K562 (cell line): ENCODE results near the gene RGL2. TPM values are rescaled to one million over a fixed set of nuclear protein-coding genes. Genes with fewer than 3 reads are reported as not detected.

ENCODE experiments used
- ATAC-seq: fragments of 200-7000 bp; cut with Tn5 transposase; 3 replicates; pipeline ENCODE4 v1.9.1; 2020; ENCODE audit warnings: moderate library complexity
- BruUV-seq: library from RNA; stranded (reverse); fragments of 400-500 nt; replicated peaks from 2 replicates; lab custom pipeline; 2021; lab: Mats Ljungman, UMichigan
- CTCF ChIA-PET: fragments of 300-600 bp; formaldehyde crosslinking; extraction: SDS; loops from one replicate; lab custom pipeline; 2021; ENCODE audit warnings: low intra/inter-chr PET ratio; lab: Yijun Ruan, JAX
- POLR2A ChIA-PET: fragments of 300-600, 350-650 bp; sonication (Branson Sonifier 250); formaldehyde crosslinking; extraction: SDS; loops from one replicate; lab custom pipeline; 2021; ENCODE audit warnings: antibody characterized with exemption, inconsistent platforms; lab: Yijun Ruan, JAX
- DNase-seq, 4 experiments: peaks; one replicate each; pipeline versions ENCODE4 v3.0.0 to v3.0.0-alpha.2; 2011 to 2018; ENCODE audit warnings: low spot score in 3 of 4, mixed read lengths in 3 of 4; ENCODE audit errors: extremely low read depth in 1 of 4
- FAIRE-seq: peaks from 2 replicates; lab custom pipeline; 2011; peaks lifted over from hg19 to GRCh38; lab: Jason Lieb, UNC
- H2AFZ ChIP-seq: 2 replicates; pipeline ENCODE4 v1.6.0; 2011; ENCODE audit warnings: low read depth, low read length, control low read depth, inconsistent platforms
- H3K27ac ChIP-seq: fragments of 200-600 bp; 3 replicates; pipeline ENCODE4 v1.8.0; 2011; ENCODE audit warnings: low read depth, mild to moderate bottlenecking, control low read depth, inconsistent platforms, low read length, moderate library complexity, mixed read lengths; ENCODE audit errors: extremely low read depth
- H3K27me3 ChIP-seq, 2 experiments: fragments of 300-600 bp in 1 of 2; 2 replicates in 1 of 2; 3 replicates in 1 of 2; pipeline versions ENCODE4 v1.6.0 to v1.8.0; 2011; ENCODE audit warnings: inconsistent platforms in 2 of 2, low read length in 2 of 2, mild to moderate bottlenecking in 1 of 2, mixed read lengths in 1 of 2, moderate library complexity in 1 of 2; ENCODE audit not compliant: control insufficient read depth in 2 of 2, insufficient read depth in 2 of 2
- H3K36me3 ChIP-seq: fragments of 300-600 bp; 3 replicates; pipeline ENCODE4 v1.8.0; 2011; ENCODE audit warnings: mild to moderate bottlenecking, low read length, inconsistent platforms; ENCODE audit not compliant: control insufficient read depth, insufficient read depth
- H3K4me1 ChIP-seq, 2 experiments: fragments of 200-600 bp in 1 of 2; replicated peaks in 1 of 2; 2 replicates in 1 of 2; 3 replicates in 1 of 2; pipeline versions ENCODE4 v1.5.1 to v1.8.0; 2011; ENCODE audit warnings: inconsistent platforms in 2 of 2, low read length in 2 of 2, mild to moderate bottlenecking in 1 of 2, mixed read lengths in 1 of 2, moderate library complexity in 1 of 2; ENCODE audit not compliant: control insufficient read depth in 2 of 2, insufficient read depth in 2 of 2
- H3K4me2 ChIP-seq: 2 replicates; pipeline ENCODE4 v1.6.1; 2011; ENCODE audit warnings: low read length, control low read depth, inconsistent platforms, mixed read lengths; ENCODE audit not compliant: insufficient read depth
- H3K4me3 ChIP-seq: fragments of 200-600 bp; sonication (generic), shearing (Covaris generic); 2 replicates; pipeline ENCODE4 v1.5.1; 2016; ENCODE audit warnings: control low read depth, inconsistent platforms
- H3K79me2 ChIP-seq: fragments of 200-600 bp; 3 replicates; pipeline ENCODE4 v1.8.0; 2011; ENCODE audit warnings: low read length, inconsistent platforms; ENCODE audit not compliant: control insufficient read depth, insufficient read depth
- H3K9ac ChIP-seq, 2 experiments: 2 replicates each; pipeline versions ENCODE4 v1.6.0 to v1.6.1; 2011; ENCODE audit warnings: low read depth in 2 of 2, low read length in 2 of 2, control low read depth in 1 of 2, inconsistent platforms in 1 of 2, mild to moderate bottlenecking in 1 of 2, mixed read lengths in 1 of 2; ENCODE audit not compliant: insufficient read depth in 1 of 2
- H3K9me1 ChIP-seq: one replicate; pipeline ENCODE4 v1.6.0; 2011; ENCODE audit warnings: inconsistent platforms, mild to moderate bottlenecking, low read length, moderate library complexity; ENCODE audit not compliant: control insufficient read depth, insufficient read depth
- H3K9me3 ChIP-seq: replicated peaks from 2 replicates; pipeline ENCODE4 v1.5.1; 2011; ENCODE audit warnings: low read depth, low read length, inconsistent platforms; ENCODE audit not compliant: control insufficient read depth, insufficient read depth
- H4K20me1 ChIP-seq: replicated peaks from 2 replicates; pipeline ENCODE4 v1.6.1; 2011; ENCODE audit warnings: low read length, inconsistent platforms, mixed read lengths; ENCODE audit not compliant: control insufficient read depth, insufficient read depth
- BCLAF1 ChIP-seq, 2 experiments: fragments of 450-650 bp in 1 of 2; IDR thresholded peaks; 2 replicates each; pipeline ENCODE4 v1.6.1; 2011 to 2017; ENCODE audit warnings: low read depth in 2 of 2, antibody characterized with exemption in 1 of 2, borderline replicate concordance in 1 of 2, low read length in 1 of 2, mild to moderate bottlenecking in 1 of 2, mixed read lengths in 1 of 2; ENCODE audit not compliant: control insufficient read depth in 1 of 2
- BCOR ChIP-seq: fragments of 450-650 bp; IDR thresholded peaks from 2 replicates; pipeline ENCODE4 v1.6.1; 2016
- MCM7 ChIP-seq, 2 experiments: fragments of 450-650 bp; IDR thresholded peaks; 2 replicates each; pipeline ENCODE4 v1.6.1; 2016 to 2018
- PHB ChIP-seq: fragments of 250-450 bp; sonication (Bioruptor Pico); IDR thresholded peaks from 2 replicates; pipeline ENCODE4 v1.5.0; 2021
- SRSF9 ChIP-seq: fragments of 200-400 bp; formaldehyde crosslinking; IDR thresholded peaks from 2 replicates; pipeline ENCODE4 v1.6.1; 2017; ENCODE audit warnings: low read depth, low read length, borderline replicate concordance
- ZNF124 ChIP-seq: sonication (generic); formaldehyde crosslinking; IDR thresholded peaks from 2 replicates; pipeline ENCODE4 v1.8.1; 2022; ENCODE audit warnings: missing genetic modification reagents
- ZNF133 ChIP-seq: fragments of 250-450 bp; sonication (Bioruptor Pico); IDR thresholded peaks from 2 replicates; pipeline ENCODE4 v1.4.0; 2020; ENCODE audit warnings: mild to moderate bottlenecking
- ZNF766 ChIP-seq: fragments of 200-800 bp; sonication (Bioruptor generic); conservative IDR thresholded peaks from 2 replicates; pipeline ENCODE4 v1.6.1; 2016; ENCODE audit warnings: missing genetic modification characterization, missing compliant biosample characterization
- WGBS: fragments of 100-300 bp; shearing (Covaris generic); methylation state at CpG from one replicate; pipeline ENCODE4 v1.1.6; 2016; ENCODE audit warnings: low coverage, mixed read lengths; ENCODE audit not compliant: insufficient coverage; ENCODE audit errors: missing lambda C conversion rate; 5-methylcytosine and 5-hydroxymethylcytosine counted together
- in situ Hi-C: fragments of 300-500 bp; cut with MboI; formaldehyde crosslinking; loops from 4 replicates; pipeline ENCODE4 v1.15.0; 2018; ENCODE audit warnings: inconsistent platforms, mixed read lengths
- intact Hi-C: fragments of 100-400 bp; cut with micrococcal nuclease; formaldehyde crosslinking; loops from 2 replicates; pipeline ENCODE4 v1.14.2; 2022
- polyA plus RNA-seq, 8 experiments: library from polyadenylated mRNA; depleted of rRNA in 4 of 8; stranded (reverse) in 5 of 8; unstranded in 3 of 8; fragments of >200 nt; fragmentation: Nextera tagmentation in 2 of 8; fragmentation: Illumina TruSeq in 1 of 8; extraction: Ambion mirVana in 2 of 8; extraction: Trizol in 1 of 8; gene quantifications; 2 replicates each; pipeline versions ENCODE4 v1.2.1 to v1.2.3, GENCODE V29; 2011 to 2014; ENCODE audit warnings: inconsistent platforms in 1 of 8, missing spikeins in 1 of 8
- total RNA-seq, 7 experiments: library from RNA; depleted of rRNA in 6 of 7; stranded (reverse); fragments of >200 nt in 6 of 7; fragmentation: Illumina TruSeq in 2 of 7; extraction: Trizol in 2 of 7; gene quantifications; 2 replicates each; pipeline versions ENCODE4 v1.2.1 to v1.2.3, GENCODE V29; 2011 to 2021; ENCODE audit warnings: low replicate concordance in 1 of 7

The RGL2 gene
- total and polyA plus RNA-seq, 9 of the 15 experiments (the other 6 are each of a cell fraction or from before 2014, with no cell fraction given) = 1.8 to 57.1 (median 19.5) TPM

- Histone ChIP-seq H3K9me3 (no peaks in the 10 kb centered on the region), H3K36me3 (peaks cover 91% of the 10 kb centered on the region), H2AFZ (peak within 1 kb of the TSS; percentile 82), H4K20me1 (peaks cover 42% of the 10 kb centered on the region), H3K9ac (peak within 1 kb of the TSS; percentile 90 to 100), H3K9me1 (no peaks in the 10 kb centered on the region), H3K4me2 (peak within 1 kb of the TSS; percentile 99), H3K4me3 (peak within 1 kb of the TSS; percentile 93), H3K79me2 (peaks cover 45% of the 10 kb centered on the region), H3K4me1 (peaks cover 39 to 40% of the 10 kb centered on the region in 2 experiments), H3K27me3 (no peaks in the 10 kb centered on the region), H3K27ac (peak within 1 kb of the TSS; percentile 98)
- 2% methylated on average over 68 of the region's 80 CpGs for WGBS
- BruUV-seq = no TSS peak
- intact Hi-C loops = loop anchor here (2.0 to 10.0 kb wide), 3 partner anchors 134 to 298 kb away; partner anchors contain the start of genes CUTA and PHF1
- peak; percentile 90 to 95 (median 92) for DNase-seq
- CTCF ChIA-PET = interaction anchor here (0.6 to 6.6 kb wide), 5 partner anchors 68 to 154 kb away, joined by 3 to 64 read pairs (median 3); no protein-coding TSS in a partner anchor
- POLR2A ChIA-PET = interaction anchor here (0.5 to 8.1 kb wide), 32 partner anchors 8 to 599 kb away, joined by 3 to 90 read pairs (median 4); partner anchors contain the start of genes KIFC1, PFDN6, RGL2 and RING1
- peak; percentile 83 for ATAC-seq
- in situ Hi-C loops = loop anchor here (10.0 kb wide), 1 partner anchor 128 kb away; no protein-coding TSS in a partner anchor
- peak; percentile 59 for FAIRE-seq
- TF ChIP-seq ZNF766 (CRISPR knock-in tag) (peak; percentile 55; the same call in 1 of the 2 replicates), BCLAF1 (IDR thresholded peaks at IDR 0.05; ENCODE audit: borderline replicate concordance in 1 of 2, control insufficient read depth in 1 of 2, low read depth in 2 of 2, low read length in 1 of 2) (peak; percentile 56 to 89; a peak in 1 of 4 replicates), ZNF124 (CRISPR knock-in tag) (no peak), SRSF9 (no peak), PHB (CRISPR knock-in tag) (no peak; the same call in 1 of the 2 replicates), ZNF133 (CRISPR knock-in tag) (no peak), BCOR (no peak), MCM7 (IDR thresholded peaks at IDR 0.05) (no peak)
These were observed 21.7 kb downstream of the RGL2 start, which contains the start of gene B3GALT4 for GRCh38 chr6:33276864-33277662. Gene B3GALT4, plus strand, starts transcription at chr6:33277123. Its CDS starts 297 bp downstream, at chr6:33277420.
